ENCODE data around the gene RETREG3. TPM values are rescaled to one million over a fixed set of nuclear protein-coding genes. Genes with fewer than 3 reads are reported as not detected.
A peak's percentile ranks its signal among the peaks of the same experiment; 100 is the strongest.

RETREG3 gene
- total and polyA plus RNA-seq, 2 of the 13 experiments (the other 11 are each of a cell fraction or from before 2014, with no cell fraction given): 47.0 to 55.8 TPM

GRCh38 chr17:42618442-42619150 lies 9.4 kb upstream of the RETREG3 start (continued):
- TF ChIP-seq HNRNPLL (IDR thresholded peaks at IDR 0.05; ENCODE audit: low read depth, low read length, poor library complexity, severe bottlenecking) (no peak), MXD4 (CRISPR knock-in tag; IDR thresholded peaks at IDR 0.05) (no peak; the same call in 1 of the 2 replicates), HNF4G (IDR thresholded peaks at IDR 0.05; ENCODE audit: borderline replicate concordance, low read depth, low read length) (no peak), HNF4G (CRISPR knock-in tag; IDR thresholded peaks at IDR 0.05; ENCODE audit: borderline replicate concordance, low read depth) (no peak; the same call in 1 of the 2 replicates), TP53 (CRISPR knock-in tag; conservative IDR thresholded peaks at IDR 0.05) (no peak), SNRNP70 (IDR thresholded peaks at IDR 0.05; ENCODE audit: low read depth, low read length) (no peak), RORA (CRISPR knock-in tag; IDR thresholded peaks at IDR 0.05) (no peak), SPEN (CRISPR knock-in tag; IDR thresholded peaks at IDR 0.05; ENCODE audit: low read depth) (no peak), GATAD2A (CRISPR knock-in tag; IDR thresholded peaks at IDR 0.05) (peak; percentile 68), CREBL2 (CRISPR knock-in tag; IDR thresholded peaks at IDR 0.05; ENCODE audit: borderline replicate concordance) (no peak), HBP1 (CRISPR knock-in tag; IDR thresholded peaks at IDR 0.05; ENCODE audit: low read depth) (no peak), RBM39 (IDR thresholded peaks at IDR 0.05; ENCODE audit: low read depth, low read length, poor library complexity, severe bottlenecking) (no peak), SATB2 (CRISPR knock-in tag; IDR thresholded peaks at IDR 0.05) (no peak), PHB2 (IDR thresholded peaks at IDR 0.05; ENCODE audit: partially characterized antibody) (no peak), ZNF329 (CRISPR knock-in tag; IDR thresholded peaks at IDR 0.05; ENCODE audit: low read depth) (no peak), CERS6 (CRISPR knock-in tag; IDR thresholded peaks at IDR 0.05) (no peak), ZNF576 (CRISPR knock-in tag; IDR thresholded peaks at IDR 0.05) (no peak), CREM (IDR thresholded peaks at IDR 0.05) (no peak), CREM (CRISPR knock-in tag; IDR thresholded peaks at IDR 0.05) (no peak), RERE (CRISPR knock-in tag; IDR thresholded peaks at IDR 0.05; ENCODE audit: low read depth) (no peak), BATF2 (CRISPR knock-in tag; IDR thresholded peaks at IDR 0.05) (no peak), ZFY (CRISPR knock-in tag; IDR thresholded peaks at IDR 0.05) (peak; percentile 43; the same call in 1 of the 2 replicates)

Measured in HepG2 (cell line).